Measurements from ENCODE around the gene KCNAB1. TPM values are rescaled to one million over a fixed set of nuclear protein-coding genes. Genes with fewer than 3 reads are reported as not detected.

Gene KCNAB1
- total and polyA plus RNA-seq, 2 of the 8 experiments (the other 6 are each of a cell fraction or from before 2014, with no cell fraction given): 0.51 to 2.3 TPM

GRCh38 chr3:156492801-156493261 is 372.5 kb downstream of the KCNAB1 start (continued):
- TF ChIP-seq TCF12 (IDR thresholded peaks at IDR 0.05; ENCODE audit: low read depth, low read length) (no peak), KDM4A (IDR thresholded peaks at IDR 0.05; ENCODE audit: low read depth, low read length, severe bottlenecking) (no peak), PHF8 (conservative IDR thresholded peaks at IDR 0.05; ENCODE audit: low read depth, low read length) (no peak)

All from H1 (cell line).